ENCODE measurements around the gene SLC22A23.

SLC22A23 gene

DNA sequence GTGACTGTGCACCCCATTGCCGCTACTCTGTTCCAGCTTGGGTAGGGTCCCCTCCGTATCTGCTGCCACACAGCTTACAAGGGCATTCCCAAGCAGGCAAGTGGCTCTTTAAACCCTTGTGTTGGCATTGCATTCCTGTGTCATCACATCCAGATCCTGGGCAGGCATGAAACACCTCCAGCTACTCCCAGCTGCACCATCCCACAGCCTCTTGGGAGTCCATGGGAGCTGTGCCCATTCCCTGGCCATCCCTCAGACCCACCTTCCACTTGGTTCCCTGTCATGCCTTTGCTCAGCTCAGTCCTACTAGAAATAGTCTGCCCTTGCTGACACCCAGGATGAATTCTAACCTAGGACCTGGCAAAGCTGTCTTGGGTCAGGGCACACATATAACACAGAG, 110.4 kb downstream of the SLC22A23 start:
- TF ChIP-seq, protein P1, sequence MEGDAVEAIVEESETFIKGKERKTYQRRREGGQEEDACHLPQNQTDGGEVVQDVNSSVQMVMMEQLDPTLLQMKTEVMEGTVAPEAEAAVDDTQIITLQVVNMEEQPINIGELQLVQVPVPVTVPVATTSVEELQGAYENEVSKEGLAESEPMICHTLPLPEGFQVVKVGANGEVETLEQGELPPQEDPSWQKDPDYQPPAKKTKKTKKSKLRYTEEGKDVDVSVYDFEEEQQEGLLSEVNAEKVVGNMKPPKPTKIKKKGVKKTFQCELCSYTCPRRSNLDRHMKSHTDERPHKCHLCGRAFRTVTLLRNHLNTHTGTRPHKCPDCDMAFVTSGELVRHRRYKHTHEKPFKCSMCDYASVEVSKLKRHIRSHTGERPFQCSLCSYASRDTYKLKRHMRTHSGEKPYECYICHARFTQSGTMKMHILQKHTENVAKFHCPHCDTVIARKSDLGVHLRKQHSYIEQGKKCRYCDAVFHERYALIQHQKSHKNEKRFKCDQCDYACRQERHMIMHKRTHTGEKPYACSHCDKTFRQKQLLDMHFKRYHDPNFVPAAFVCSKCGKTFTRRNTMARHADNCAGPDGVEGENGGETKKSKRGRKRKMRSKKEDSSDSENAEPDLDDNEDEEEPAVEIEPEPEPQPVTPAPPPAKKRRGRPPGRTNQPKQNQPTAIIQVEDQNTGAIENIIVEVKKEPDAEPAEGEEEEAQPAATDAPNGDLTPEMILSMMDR (IDR thresholded peaks at IDR 0.05): no peak
- intact Hi-C loops (cut with DNase I; ENCODE audit: low total_unique reads): no loop called here
- no peak overlapping the region for H3K27ac ChIP-seq
- H3K4me1 ChIP-seq: no peaks in the 10 kb centered on the region
- no peaks in the 10 kb centered on the region for H3K36me3 ChIP-seq
- H3K4me3 ChIP-seq: no peak overlapping the region
- no peak for DNase-seq
- no peaks in the 10 kb centered on the region for H3K27me3 ChIP-seq
- no peaks in the 10 kb centered on the region for H3K9me3 ChIP-seq

DNA sequence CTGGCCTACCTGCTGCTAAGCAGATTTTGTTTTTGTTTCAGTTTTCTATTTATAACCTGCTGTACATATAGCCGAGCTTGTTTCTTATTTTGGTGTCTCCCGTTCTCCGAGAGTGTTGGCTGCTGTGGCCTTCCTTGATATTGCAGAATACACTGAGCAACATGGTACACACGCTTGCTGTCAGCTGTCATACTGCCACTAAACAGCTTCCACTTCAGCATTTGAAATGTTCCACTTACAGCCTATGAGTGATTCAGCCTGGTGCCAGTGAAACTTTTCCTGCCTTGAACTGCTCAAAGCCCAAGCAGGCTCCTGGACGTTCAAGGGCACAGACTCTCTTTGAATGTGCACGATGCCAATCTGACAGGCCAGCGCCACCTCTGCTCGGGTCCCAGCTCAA, 111.0 kb downstream of the SLC22A23 start:
- no peaks in the 10 kb centered on the region for H3K36me3 ChIP-seq
- TF ChIP-seq, protein P1 (IDR thresholded peaks at IDR 0.05): no peak
- H3K4me1 ChIP-seq: no peaks in the 10 kb centered on the region
- DNase-seq: no peak
- intact Hi-C loops (cut with DNase I; ENCODE audit: low total_unique reads): no loop called here
- no peaks in the 10 kb centered on the region for H3K9me3 ChIP-seq
- H3K4me3 ChIP-seq: no peak overlapping the region
- no peak overlapping the region for H3K27ac ChIP-seq
- no peaks in the 10 kb centered on the region for H3K27me3 ChIP-seq

DNA sequence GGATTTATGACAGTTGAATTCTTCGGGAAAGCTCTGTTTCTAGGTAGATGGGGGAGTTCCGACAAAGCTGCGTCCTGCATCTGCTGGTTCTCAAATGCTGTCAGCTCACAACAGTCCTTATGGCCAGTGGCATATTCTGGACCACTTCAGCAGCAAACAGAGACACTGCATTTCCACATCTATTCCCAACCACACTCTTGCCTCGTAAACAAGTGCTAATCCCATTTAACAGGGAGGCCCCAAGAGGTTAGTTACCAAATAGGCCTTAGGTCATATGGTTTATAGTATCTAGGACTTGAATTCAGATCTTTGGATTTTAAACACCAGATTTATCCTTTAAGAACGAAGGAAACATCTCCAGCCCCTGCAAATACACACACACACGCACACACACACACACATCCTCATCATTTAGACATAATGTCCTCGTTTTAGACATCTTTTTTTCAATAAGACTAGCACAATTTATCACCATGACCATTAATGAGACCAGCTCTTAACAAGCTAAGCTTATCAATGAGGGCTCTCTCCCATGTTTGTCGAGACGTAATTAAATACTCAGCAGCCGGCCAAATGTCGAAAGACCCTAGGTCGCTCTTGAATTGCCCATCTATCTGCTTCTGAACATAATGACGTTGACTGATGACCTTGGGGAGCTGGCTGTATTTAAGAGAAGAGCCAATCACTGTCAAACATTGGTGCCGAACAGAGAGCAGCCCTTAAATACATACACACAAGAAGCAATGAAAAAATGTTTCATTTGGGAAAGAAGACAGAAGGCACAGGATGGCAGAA, 113.6 kb downstream of the SLC22A23 start:
- Histone ChIP-seq H3K36me3 (no peaks in the 10 kb centered on the region), H3K27me3 (no peaks in the 10 kb centered on the region), H3K27ac (no peak overlapping the region), H3K4me3 (no peak overlapping the region), H3K9me3 (no peaks in the 10 kb centered on the region), H3K4me1 (peaks cover 0 to 5% (median 0%) of the 10 kb centered on the region in 4 donors)
- intact Hi-C loops (cut with DNase I; ENCODE audit: low total_unique reads): no loop called here
- TF ChIP-seq, protein P1 (IDR thresholded peaks at IDR 0.05): no peak
- DNase-seq: no peak

DNA sequence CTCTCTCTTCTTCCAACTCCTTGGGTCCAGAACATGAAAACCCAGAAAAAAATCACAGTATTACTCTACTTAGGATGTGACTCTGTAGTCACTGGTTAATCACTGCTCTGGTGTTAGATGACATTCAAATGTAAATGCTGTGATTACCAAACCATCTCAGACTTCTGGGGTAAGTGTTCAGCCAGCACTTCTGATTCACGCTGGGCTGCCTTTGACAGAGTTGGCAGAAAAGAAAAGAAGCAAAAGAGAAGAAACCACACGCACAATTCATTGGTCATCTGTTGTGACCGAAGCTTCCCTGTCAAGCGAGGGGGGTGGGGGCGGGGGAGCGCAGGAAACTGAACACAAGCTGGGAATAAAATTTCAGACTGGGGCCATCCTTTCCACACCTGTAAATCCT, 115.4 kb downstream of the SLC22A23 start:
- no peaks in the 10 kb centered on the region for H3K27me3 ChIP-seq
- no peaks in the 10 kb centered on the region for H3K36me3 ChIP-seq
- no peak overlapping the region for H3K4me3 ChIP-seq
- TF ChIP-seq, protein P1 (IDR thresholded peaks at IDR 0.05): no peak
- peaks cover 0 to 9% (median 3%) of the 10 kb centered on the region in 4 donors for H3K4me1 ChIP-seq
- DNase-seq: peak in 1 of 2 donors; percentile 59
- no peaks in the 10 kb centered on the region for H3K9me3 ChIP-seq
- no peak overlapping the region for H3K27ac ChIP-seq
- intact Hi-C loops (cut with DNase I; ENCODE audit: low total_unique reads): no loop called here

DNA sequence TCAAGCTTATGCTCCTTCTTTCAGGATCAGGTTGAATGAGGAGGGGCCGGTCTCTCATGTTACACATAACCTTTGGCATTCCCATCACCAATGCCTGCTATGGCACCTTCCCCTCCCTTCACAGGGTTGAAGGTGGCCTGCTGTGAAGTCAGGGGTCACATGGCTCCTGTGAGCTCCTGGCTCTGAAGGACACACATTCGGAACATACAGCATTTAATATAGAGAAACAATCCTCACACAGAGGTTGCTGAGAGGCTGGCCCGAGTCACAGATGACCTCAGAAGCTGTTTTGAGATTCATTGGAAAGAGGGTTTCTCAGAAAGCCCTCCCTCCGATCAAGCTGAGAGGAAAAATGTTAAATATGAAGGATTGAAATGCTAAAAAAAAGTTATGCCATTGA, 116.0 kb downstream of the SLC22A23 start:
- H3K4me1 ChIP-seq: peaks cover 0 to 9% (median 3%) of the 10 kb centered on the region in 4 donors

More for the DNA sequence above, 116.0 kb downstream of the SLC22A23 start:
- TF ChIP-seq, protein P1 (IDR thresholded peaks at IDR 0.05): no peak
- H3K27ac ChIP-seq: no peak overlapping the region
- intact Hi-C loops (cut with DNase I; ENCODE audit: low total_unique reads): no loop called here
- no peaks in the 10 kb centered on the region for H3K36me3 ChIP-seq
- no peaks in the 10 kb centered on the region for H3K9me3 ChIP-seq
- H3K27me3 ChIP-seq: no peaks in the 10 kb centered on the region
- no peak for DNase-seq
- H3K4me3 ChIP-seq: no peak overlapping the region

All from tibial artery (tissue), 4 donors.